Measurements from ENCODE around the gene OGFOD3. TPM values are rescaled to one million over a fixed set of nuclear protein-coding genes. Genes with fewer than 3 reads are reported as not detected.
A peak's percentile ranks its signal among the peaks of the same experiment; 100 is the strongest.

OGFOD3 gene
- total and polyA plus RNA-seq, 8 donors: 22.7 to 37.9 (median 27.3) TPM

GRCh38 chr17:82410014-82410716 is 8.2 kb downstream of the OGFOD3 start:
- intact Hi-C loops (cut with DNase I): loop anchor here in 1 of 2 donors (5.0 kb wide), 1 partner anchor 58 kb away; no protein-coding TSS in a partner anchor
- no peak for TF ChIP-seq CTCF (IDR thresholded peaks at IDR 0.05)
- ATAC-seq: no peak
- no peaks in the 10 kb centered on the region for H3K9me3 ChIP-seq
- H3K36me3 ChIP-seq: peaks cover 0 to 24% of the 10 kb centered on the region in 2 donors
- no peak for DNase-seq
- no peak overlapping the region for H3K4me3 ChIP-seq
- no peaks in the 10 kb centered on the region for H3K27me3 ChIP-seq
- no peak overlapping the region for H3K27ac ChIP-seq
- peaks cover 0 to 6% of the 10 kb centered on the region in 2 donors for H3K4me1 ChIP-seq

DNA sequence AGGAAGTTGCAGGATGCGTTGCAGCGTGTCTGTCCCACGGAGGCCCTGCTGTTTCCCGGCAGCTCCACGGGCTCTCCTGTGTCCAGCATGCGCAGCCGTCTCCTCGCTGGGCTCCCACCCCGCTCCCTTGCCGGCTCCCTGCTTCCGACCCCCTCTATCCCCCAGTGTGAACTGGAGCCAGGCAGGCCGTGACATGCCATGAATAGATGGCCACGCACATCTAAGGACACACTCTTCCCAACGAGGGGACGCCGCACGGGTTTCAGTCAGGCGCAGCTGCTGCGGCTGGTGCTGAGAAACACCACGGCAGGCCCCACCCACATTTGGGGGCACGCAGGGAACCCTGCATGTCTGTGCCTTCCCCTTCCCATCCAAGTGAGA is 9.5 kb downstream of the OGFOD3 start:
- Histone ChIP-seq H3K9me3 (no peaks in the 10 kb centered on the region), H3K4me1 (no peaks in the 10 kb centered on the region), H3K27me3 (no peaks in the 10 kb centered on the region), H3K27ac (no peak overlapping the region), H3K4me3 (no peak overlapping the region), H3K36me3 (peaks cover 0 to 36% of the 10 kb centered on the region in 2 donors)
- no peak for DNase-seq
- no peak for TF ChIP-seq CTCF (IDR thresholded peaks at IDR 0.05)
- ATAC-seq: no peak
- intact Hi-C loops (cut with DNase I): no loop called here

DNA sequence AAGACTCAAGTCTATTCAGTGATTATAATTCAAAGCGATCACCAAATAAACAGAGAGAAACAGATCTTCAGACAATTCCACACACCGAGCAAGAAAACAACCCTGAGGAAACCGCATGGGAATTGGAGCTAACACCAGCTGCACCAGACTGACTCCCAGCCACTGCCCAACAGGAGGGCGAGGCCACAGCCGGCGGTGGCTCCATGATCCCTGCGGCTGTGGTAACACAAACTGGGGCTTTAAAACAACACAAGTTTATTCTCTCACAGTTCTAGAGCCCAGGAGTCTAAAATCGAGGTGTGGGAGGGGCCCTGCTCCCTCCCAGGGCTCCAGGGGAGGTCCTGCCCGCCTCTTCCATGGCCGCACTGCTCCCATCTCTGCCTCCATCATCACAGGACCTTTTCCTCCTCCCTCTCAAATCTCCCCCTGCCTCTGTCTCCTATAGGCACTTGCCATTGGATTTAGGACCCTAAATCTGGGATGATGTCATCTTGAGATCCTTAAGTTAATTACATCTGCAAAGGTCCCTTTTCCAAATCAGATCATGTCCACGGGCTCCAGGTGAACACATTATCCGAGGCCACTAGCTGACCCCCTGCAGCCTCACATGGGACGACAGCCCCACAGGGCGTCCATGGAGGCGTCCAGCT is 10.0 kb downstream of the OGFOD3 start:
- H3K27ac ChIP-seq: no peak overlapping the region

DNA sequence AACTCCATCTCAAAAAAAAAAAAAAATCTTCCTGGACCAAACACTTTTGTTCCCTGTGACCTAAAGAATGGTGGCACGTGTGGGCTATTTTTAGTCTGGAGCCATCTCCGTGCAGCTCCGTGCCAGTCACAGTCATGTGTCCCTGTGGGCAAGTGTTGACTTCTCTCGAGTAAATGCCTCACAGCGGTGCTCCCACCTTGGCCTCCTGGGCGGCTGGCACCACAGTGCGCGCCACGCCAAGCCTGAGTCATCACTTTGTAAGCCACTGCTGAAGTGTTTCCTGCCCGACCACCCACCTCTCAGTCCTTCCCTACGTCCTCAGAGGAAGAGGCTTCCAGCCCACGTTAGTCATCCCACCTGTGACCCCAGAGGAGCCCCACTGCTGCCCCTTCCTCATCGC is 11.1 kb downstream of the OGFOD3 start:
- H3K9me3 ChIP-seq: no peaks in the 10 kb centered on the region
- intact Hi-C loops (cut with DNase I): no loop called here
- no peak overlapping the region for H3K27ac ChIP-seq
- H3K36me3 ChIP-seq: peaks cover 0 to 52% of the 10 kb centered on the region in 2 donors
- H3K4me1 ChIP-seq: no peaks in the 10 kb centered on the region
- no peak for TF ChIP-seq CTCF (IDR thresholded peaks at IDR 0.05)
- no peak overlapping the region for H3K4me3 ChIP-seq
- DNase-seq: no peak
- ATAC-seq: no peak
- no peaks in the 10 kb centered on the region for H3K27me3 ChIP-seq

More for the DNA sequence above, 10.0 kb downstream of the OGFOD3 start:
- intact Hi-C loops (cut with DNase I): no loop called here
- DNase-seq (no peak), ATAC-seq (no peak)
- H3K4me1 ChIP-seq: no peaks in the 10 kb centered on the region
- no peaks in the 10 kb centered on the region for H3K9me3 ChIP-seq
- no peaks in the 10 kb centered on the region for H3K27me3 ChIP-seq
- H3K4me3 ChIP-seq: no peak overlapping the region
- peaks cover 0 to 42% of the 10 kb centered on the region in 2 donors for H3K36me3 ChIP-seq
- TF ChIP-seq CTCF (IDR thresholded peaks at IDR 0.05): no peak

DNA sequence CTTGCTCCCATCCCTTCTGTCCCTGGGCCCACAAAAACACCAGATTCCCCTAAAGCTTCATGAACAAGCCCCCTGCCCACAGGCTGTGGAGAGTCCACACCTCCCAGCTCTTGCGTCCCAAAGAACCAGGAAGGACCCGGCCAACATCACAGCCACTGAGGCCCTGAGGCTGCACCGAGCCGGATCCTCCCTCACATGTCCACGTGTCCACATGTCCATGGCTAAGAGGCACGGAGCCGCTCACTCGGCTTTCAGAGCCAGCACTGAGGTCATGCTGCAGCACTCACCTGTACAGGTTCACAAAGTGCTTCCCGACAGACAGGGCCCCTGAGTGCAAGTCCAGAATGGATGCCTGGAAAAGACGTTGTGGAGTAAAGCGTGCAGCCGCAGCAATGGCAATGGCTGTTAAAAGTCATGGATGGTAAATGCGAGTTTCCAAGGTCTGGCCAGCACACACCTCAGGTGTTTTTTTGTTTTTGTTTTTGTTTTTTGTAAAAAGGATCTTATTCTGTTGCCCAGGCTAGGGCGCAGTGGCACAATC is 12.2 kb downstream of the OGFOD3 start:
- DNase-seq: peak in 1 of 4 donors; percentile 34
- Histone ChIP-seq H3K36me3 (peaks cover 0 to 58% of the 10 kb centered on the region in 2 donors), H3K27me3 (no peaks in the 10 kb centered on the region), H3K27ac (no peak overlapping the region), H3K9me3 (no peaks in the 10 kb centered on the region), H3K4me1 (peaks cover 0 to 7% of the 10 kb centered on the region in 2 donors), H3K4me3 (no peak overlapping the region)
- ATAC-seq: no peak
- intact Hi-C loops (cut with DNase I): no loop called here
- TF ChIP-seq CTCF (IDR thresholded peaks at IDR 0.05): no peak

All from left lung (tissue), 10 donors.